PC-9 (cell line): ENCODE data around the gene LRP1. TPM values are rescaled to one million over a fixed set of nuclear protein-coding genes. Genes with fewer than 3 reads are reported as not detected.

ENCODE experiments used
- BruUV-seq: library from RNA; stranded (reverse); fragments of 400-500 nt; replicated peaks from 2 replicates; lab custom pipeline; 2021; lab: Mats Ljungman, UMichigan
- CTCF ChIA-PET: fragments of 300-600 bp; sonication (Branson Sonifier 250); formaldehyde crosslinking; loops from one replicate; lab custom pipeline; 2022; ENCODE audit warnings: antibody characterized with exemption; lab: Charles Lee
- POLR2A ChIA-PET: fragments of 300-600 bp; sonication (Branson Sonifier 250); formaldehyde crosslinking; loops from one replicate; lab custom pipeline; 2022; ENCODE audit warnings: antibody characterized with exemption; ENCODE audit not compliant: unreplicated experiment; lab: Charles Lee
- DNase-seq, 2 experiments: peaks; one replicate each; pipeline versions ENCODE4 v3.0.0 to v3.0.0-alpha.2; 2015 to 2022; ENCODE audit warnings: mixed read lengths in 1 of 2
- H2AFZ ChIP-seq: fragments of 200-600 bp; sonication (generic); 2 replicates; pipeline ENCODE4 v1.8.1; 2017; ENCODE audit warnings: antibody characterized with exemption
- H3F3A ChIP-seq: fragments of 200-600 bp; sonication (generic); 2 replicates; pipeline ENCODE4 v1.8.1; 2017; ENCODE audit warnings: antibody characterized with exemption, mild to moderate bottlenecking, low read depth; ENCODE audit not compliant: insufficient read depth
- H3K27ac ChIP-seq: fragments of 200-600 bp; sonication (generic); 2 replicates; pipeline ENCODE4 v1.6.1; 2016; ENCODE audit warnings: mixed run types
- H3K27me3 ChIP-seq: fragments of 200-600 bp; sonication (generic); 2 replicates; pipeline ENCODE4 v1.6.1; 2016; ENCODE audit warnings: low read depth, mixed run types; ENCODE audit not compliant: insufficient read depth
- H3K36me3 ChIP-seq: fragments of 200-600 bp; sonication (generic); 2 replicates; pipeline ENCODE4 v1.6.1; 2016; ENCODE audit warnings: low read depth, mixed run types
- H3K4me1 ChIP-seq: fragments of 200-600 bp; sonication (generic); replicated peaks from 2 replicates; pipeline ENCODE4 v1.6.1; 2016; ENCODE audit warnings: mixed run types; ENCODE audit not compliant: insufficient read depth
- H3K4me2 ChIP-seq: fragments of 200-600 bp; sonication (generic); 2 replicates; pipeline ENCODE4 v1.6.1; 2017; ENCODE audit warnings: mixed run types
- H3K4me3 ChIP-seq: fragments of 200-600 bp; sonication (generic); 2 replicates; pipeline ENCODE4 v1.6.1; 2016; ENCODE audit warnings: mixed run types
- H3K79me2 ChIP-seq: fragments of 200-600 bp; sonication (generic); 2 replicates; pipeline ENCODE4 v1.6.1; 2017; ENCODE audit warnings: low read depth, mixed run types
- H3K9me2 ChIP-seq: fragments of 200-600 bp; sonication (generic); 2 replicates; pipeline ENCODE4 v1.8.1; 2017; ENCODE audit warnings: mild to moderate bottlenecking; ENCODE audit not compliant: insufficient read depth
- H3K9me3 ChIP-seq: fragments of 200-600 bp; sonication (generic); 2 replicates; pipeline ENCODE4 v1.8.1; 2016; ENCODE audit warnings: low read depth; ENCODE audit not compliant: insufficient read depth
- H4K20me1 ChIP-seq: fragments of 200-600 bp; sonication (generic); 2 replicates; pipeline ENCODE4 v1.8.1; 2017; ENCODE audit not compliant: insufficient read depth
- EZH2 ChIP-seq: fragments of 200-600 bp; sonication (generic); IDR thresholded peaks from 2 replicates; pipeline ENCODE4 v1.8.0; 2017; ENCODE audit warnings: antibody characterized with exemption, low read depth
- intact Hi-C: fragments of 100-400 bp; cut with micrococcal nuclease; formaldehyde crosslinking; loops from one replicate; pipeline ENCODE4 v1.10.0; 2022; ENCODE audit not compliant: unreplicated experiment
- total RNA-seq: library from RNA; stranded (reverse); gene quantifications from 2 replicates; pipeline ENCODE4 v1.2.3, GENCODE V29; 2021
- TF ChIP-seq, protein P1 (sequence below): fragments of 200-600 bp; sonication (generic); conservative IDR thresholded peaks from 2 replicates; pipeline ENCODE4 v1.6.1; 2017; ENCODE audit warnings: mixed run types, antibody characterized with exemption, mild to moderate bottlenecking, moderate library complexity

The LRP1 gene
- total RNA-seq, 1 experiment from 2014 or later: 51.4 TPM

DNA sequence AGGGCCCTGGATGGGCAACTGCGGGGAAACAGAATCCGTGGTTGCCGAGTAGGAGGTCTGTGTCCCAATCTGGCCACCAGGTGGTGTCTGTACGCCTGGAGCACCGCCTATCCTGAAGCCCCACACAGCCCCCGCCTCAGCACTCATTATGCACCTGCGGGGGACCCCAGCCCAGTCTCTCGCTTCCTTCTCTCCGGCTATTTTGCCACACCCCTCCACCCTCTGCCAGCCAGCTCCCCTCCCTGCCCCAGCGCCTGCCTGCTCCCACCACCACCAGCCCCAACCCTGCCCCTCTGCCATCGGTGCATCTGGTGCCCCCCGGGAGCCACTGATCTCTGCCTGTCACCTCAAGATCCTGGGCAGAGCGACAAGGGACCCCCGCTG is 86.1 kb downstream of the LRP1 start:
- no peak for TF ChIP-seq EZH2
- TF ChIP-seq, protein P1, sequence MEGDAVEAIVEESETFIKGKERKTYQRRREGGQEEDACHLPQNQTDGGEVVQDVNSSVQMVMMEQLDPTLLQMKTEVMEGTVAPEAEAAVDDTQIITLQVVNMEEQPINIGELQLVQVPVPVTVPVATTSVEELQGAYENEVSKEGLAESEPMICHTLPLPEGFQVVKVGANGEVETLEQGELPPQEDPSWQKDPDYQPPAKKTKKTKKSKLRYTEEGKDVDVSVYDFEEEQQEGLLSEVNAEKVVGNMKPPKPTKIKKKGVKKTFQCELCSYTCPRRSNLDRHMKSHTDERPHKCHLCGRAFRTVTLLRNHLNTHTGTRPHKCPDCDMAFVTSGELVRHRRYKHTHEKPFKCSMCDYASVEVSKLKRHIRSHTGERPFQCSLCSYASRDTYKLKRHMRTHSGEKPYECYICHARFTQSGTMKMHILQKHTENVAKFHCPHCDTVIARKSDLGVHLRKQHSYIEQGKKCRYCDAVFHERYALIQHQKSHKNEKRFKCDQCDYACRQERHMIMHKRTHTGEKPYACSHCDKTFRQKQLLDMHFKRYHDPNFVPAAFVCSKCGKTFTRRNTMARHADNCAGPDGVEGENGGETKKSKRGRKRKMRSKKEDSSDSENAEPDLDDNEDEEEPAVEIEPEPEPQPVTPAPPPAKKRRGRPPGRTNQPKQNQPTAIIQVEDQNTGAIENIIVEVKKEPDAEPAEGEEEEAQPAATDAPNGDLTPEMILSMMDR: peak; percentile 72
- no TSS peak for BruUV-seq
- ChIA-PET POLR2A (interaction anchor here (0.6 to 1.1 kb wide), 4 partner anchors 61 to 326 kb away, joined by 3 to 20 read pairs (median 11); partner anchors contain the start of gene LRP1), CTCF (interaction anchor here (0.6 to 2.0 kb wide), 11 partner anchors 13 to 727 kb away, joined by 3 to 30 read pairs (median 6); partner anchors contain the start of gene SHMT2)
- Histone ChIP-seq H3K4me2 (peak overlapping the region; percentile 78), H3K9me2 (no peaks in the 10 kb centered on the region), H3K27me3 (no peaks in the 10 kb centered on the region), H3K27ac (peak overlapping the region; percentile 60), H3K4me1 (peaks cover 28% of the 10 kb centered on the region), H3K36me3 (no peaks in the 10 kb centered on the region), H3F3A (peaks cover 20% of the 10 kb centered on the region), H4K20me1 (peaks cover 6% of the 10 kb centered on the region; the same call in 1 of the 2 replicates), H3K9me3 (no peaks in the 10 kb centered on the region), H3K4me3 (peak overlapping the region; percentile 36; the same call in 1 of the 2 replicates), H2AFZ (no peak overlapping the region), H3K79me2 (no peaks in the 10 kb centered on the region)
- peak in 1 of 2 experiments; percentile 55 for DNase-seq
- intact Hi-C loops: no loop called here

DNA sequence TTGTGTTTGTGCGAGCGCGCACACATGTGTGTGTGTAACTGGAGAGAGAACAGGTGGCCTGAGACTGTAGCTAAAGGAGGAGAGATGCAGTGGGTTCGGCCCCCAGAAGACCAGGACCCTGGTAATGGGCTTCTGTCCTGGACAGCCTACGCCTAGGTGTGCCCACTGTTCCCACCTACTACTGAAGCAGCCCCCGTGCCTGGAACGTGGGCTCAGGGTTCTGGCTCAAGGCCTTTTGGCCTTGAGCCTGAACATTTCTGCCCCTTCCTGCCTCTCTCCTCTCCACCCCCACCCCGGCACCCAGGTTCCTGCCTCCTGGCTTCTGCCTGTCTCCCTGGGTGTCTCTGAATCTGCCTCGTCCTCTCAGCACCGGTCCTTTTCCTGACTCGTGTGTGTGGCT is 86.8 kb downstream of the LRP1 start:
- Histone ChIP-seq H3K36me3 (no peaks in the 10 kb centered on the region), H3K27ac (no peak overlapping the region), H3K4me3 (no peak overlapping the region), H3K4me2 (peak overlapping the region; percentile 78; the same call in 1 of the 2 replicates), H3F3A (peaks cover 20% of the 10 kb centered on the region), H3K79me2 (no peaks in the 10 kb centered on the region), H4K20me1 (peaks cover 6% of the 10 kb centered on the region; the same call in 1 of the 2 replicates), H2AFZ (no peak overlapping the region), H3K27me3 (no peaks in the 10 kb centered on the region), H3K9me2 (no peaks in the 10 kb centered on the region), H3K4me1 (peaks cover 28% of the 10 kb centered on the region), H3K9me3 (no peaks in the 10 kb centered on the region)
- POLR2A ChIA-PET: no interaction called here
- DNase-seq: no peak
- intact Hi-C loops: no loop called here
- CTCF ChIA-PET: interaction anchor here (2.0 kb wide), 1 partner anchor 24 kb away, joined by 17 read pairs; no protein-coding TSS in a partner anchor
- BruUV-seq: no TSS peak
- TF ChIP-seq, protein P1: no peak
- no peak for TF ChIP-seq EZH2

DNA sequence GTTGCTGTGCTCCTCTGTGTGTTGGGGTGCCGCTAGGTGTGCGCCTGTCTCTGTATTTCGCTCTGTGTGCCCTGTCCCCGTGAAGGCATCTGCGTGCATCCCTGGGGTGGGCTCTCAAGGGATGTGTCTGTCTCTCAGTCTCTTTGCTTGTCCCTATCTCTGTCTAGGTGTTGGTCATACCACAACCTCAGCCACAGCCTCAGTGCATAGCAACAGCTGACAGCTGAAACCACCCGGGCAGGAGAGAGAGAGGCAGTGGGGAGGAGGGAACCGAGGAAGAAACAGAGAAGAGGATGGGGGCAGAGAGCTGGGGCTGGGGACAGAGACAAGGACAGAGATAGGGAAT is 87.4 kb downstream of the LRP1 start:
- no peak overlapping the region for H3K27ac ChIP-seq
- H3K79me2 ChIP-seq: no peaks in the 10 kb centered on the region
- peaks cover 6% of the 10 kb centered on the region; the same call in 1 of the 2 replicates for H4K20me1 ChIP-seq
- DNase-seq: no peak
- TF ChIP-seq, protein P1: no peak
- no peak for TF ChIP-seq EZH2
- ChIA-PET CTCF (no interaction called here), POLR2A (no interaction called here)
- no peaks in the 10 kb centered on the region for H3K9me3 ChIP-seq
- no TSS peak for BruUV-seq
- H3K4me2 ChIP-seq: 0 out of 2 replicates have a peak overlapping the region, but pooled peaks have one; percentile 98
- no peak overlapping the region for H3K4me3 ChIP-seq
- peaks cover 28% of the 10 kb centered on the region for H3K4me1 ChIP-seq
- intact Hi-C loops: no loop called here
- H3K9me2 ChIP-seq: no peaks in the 10 kb centered on the region
- peaks cover 20% of the 10 kb centered on the region for H3F3A ChIP-seq
- no peak overlapping the region for H2AFZ ChIP-seq
- no peaks in the 10 kb centered on the region for H3K36me3 ChIP-seq
- no peaks in the 10 kb centered on the region for H3K27me3 ChIP-seq
